HG03439 (cell line): ENCODE results near the gene LCN6.

Source experiments
- ATAC-seq: cut with Tn5 transposase; IDR thresholded peaks from one replicate; pipeline ENCODE4 v1.9.1; 2021; ENCODE audit warnings: mild to moderate bottlenecking, moderate library complexity; ENCODE audit not compliant: unreplicated experiment

Gene LCN6

GRCh38 chr9:136694163-136694871 is 54.0 kb downstream of the LCN6 start:
- no peak for ATAC-seq
